GM11168 (cell line): Measurements from ENCODE around the gene JPH3.
"Not testable (repeated sequence)": the region's sequence is repeated elsewhere in the genome, so short reads cannot be mapped to it uniquely, and the experiment has no call there.

Source experiments
- in situ Hi-C: fragments of 300-500 bp; cut with MboI; formaldehyde crosslinking; loops from one replicate; pipeline ENCODE4 v1.12.0; 2022; ENCODE audit warnings: low sequenced_read_pairs; ENCODE audit not compliant: unreplicated experiment

JPH3 gene

DNA sequence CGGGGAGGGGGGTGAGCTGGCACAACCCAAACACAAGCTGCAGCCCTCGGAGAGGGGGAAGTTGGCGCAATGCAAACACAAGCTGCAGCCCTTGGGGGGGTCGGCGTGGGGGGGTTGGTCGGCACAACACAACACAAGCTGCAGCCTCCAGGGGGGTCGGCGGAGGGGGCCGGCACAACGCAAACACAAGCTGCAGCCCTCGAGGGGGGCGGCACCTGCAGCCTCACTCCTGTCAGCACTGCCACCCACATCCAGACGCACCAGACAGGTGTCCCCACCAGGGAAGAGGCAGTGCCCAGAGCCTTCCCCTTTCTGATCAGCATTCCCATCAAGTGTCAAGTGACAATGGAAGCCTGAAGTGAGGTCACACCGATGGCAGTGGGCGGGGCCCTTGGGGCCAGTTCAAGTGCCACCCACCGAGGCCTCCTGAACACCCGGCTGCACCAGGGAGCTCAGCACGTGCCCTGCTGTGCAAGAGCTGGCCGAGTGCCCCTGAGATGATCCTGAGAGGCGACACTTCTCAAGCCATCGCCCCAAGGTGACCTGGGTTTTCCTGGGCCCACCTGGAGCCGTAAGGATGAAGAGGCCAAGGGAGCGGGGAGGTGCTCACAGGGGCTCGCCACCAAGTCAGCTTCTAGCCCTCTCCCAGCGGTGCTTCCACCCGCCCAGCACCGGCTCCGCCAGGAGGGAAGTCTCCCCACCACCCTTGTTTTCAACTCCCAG is 104.1 kb downstream of the JPH3 start:
- in situ Hi-C loops = no loop called here

DNA sequence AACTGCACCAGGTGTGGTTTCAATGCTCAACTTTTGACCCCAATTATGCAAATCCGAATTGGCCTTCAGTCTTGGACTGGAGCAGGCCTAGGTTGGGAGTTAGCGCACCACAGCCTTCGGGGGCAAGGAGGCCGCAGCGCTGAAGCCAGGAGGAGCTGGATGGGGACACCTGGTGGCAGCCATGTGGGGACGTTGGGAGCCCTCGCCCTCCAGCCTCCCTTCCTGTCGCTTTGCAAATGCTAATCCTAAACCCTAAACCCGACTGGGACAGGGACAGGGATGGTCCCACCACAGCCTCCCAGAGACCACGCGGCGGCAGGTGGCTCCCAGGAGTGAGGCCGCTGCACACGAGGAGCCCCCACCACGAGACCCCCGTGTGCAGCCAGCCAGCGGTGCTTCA is 104.8 kb downstream of the JPH3 start:
- in situ Hi-C loops = no loop called here

DNA sequence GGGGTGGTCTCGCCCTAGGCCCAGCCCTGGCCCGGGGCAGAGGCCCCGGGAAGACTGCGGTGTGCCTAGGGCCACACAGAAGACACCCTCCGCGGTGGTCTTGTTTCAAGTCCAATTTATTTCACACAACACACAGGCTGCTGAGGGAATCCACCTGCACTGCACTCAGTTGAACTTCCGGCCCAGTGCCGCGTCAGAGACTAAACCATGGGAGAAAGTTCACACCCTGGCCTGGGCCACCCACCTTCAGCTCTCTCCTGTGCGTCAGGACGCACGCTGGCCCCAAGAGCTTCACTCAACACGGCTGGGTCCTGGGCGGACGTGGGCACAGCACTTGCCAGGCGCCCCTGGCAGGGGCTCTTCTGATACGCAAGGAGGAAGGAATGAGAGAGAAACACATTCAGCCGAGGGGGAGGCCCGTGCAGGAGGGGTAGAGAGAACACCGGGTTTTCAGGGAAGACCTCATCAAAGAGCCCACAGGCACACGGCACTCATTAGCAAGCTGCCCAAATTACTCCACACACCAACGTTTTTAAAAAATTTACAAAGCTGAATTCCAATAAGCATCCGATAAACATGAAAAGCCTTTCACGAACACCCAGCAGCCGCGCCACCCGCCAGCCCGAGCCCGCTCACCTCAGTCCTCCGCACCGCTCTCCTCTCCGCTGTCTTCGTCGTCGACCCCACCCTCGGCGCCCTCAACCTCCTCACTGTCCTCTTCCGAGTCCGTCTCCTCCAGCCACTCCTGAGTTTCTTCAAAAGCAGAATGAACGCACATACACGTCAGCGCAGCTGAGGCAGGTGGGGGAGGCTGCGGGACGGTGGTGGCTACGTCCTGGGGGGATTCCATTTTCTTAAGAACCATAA is 105.6 kb downstream of the JPH3 start:
- in situ Hi-C loops = no loop called here

DNA sequence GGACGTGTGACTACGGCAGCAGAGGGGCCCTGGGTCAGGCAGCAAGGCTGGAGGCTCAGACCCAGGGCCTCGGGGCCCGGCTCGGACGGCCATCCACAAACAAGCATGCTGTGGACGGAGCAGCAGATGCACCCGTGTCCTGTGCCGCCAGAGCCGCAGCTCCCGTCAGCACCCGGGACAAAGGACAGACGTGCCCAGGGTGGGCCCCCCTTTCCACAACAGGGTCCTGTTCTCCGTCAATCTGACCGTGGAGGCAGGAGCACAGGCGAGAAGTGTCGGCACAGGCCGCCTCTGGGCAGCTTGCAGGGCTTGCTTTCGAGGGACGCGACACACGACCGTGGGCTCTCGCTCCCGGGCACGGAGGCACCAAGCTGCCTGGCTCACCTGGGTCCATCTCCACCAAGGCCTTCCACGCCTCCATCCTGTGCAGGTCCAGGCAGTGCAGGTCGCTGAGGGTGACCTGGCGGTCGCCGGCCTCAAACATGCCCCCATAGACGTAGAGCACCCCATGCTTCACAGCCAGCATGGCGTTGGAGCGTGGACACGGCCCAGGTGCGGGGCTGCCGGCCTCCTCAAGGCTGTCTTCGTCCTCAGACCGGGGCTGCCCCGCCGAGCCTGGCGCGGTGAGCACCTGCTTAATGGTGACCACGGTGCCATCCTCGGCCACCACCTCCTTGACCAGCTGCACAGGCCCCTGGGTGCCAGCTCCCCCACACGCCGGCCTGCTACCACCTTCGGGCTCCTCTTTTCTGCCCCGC is 106.8 kb downstream of the JPH3 start:
- in situ Hi-C loops = no loop called here

DNA sequence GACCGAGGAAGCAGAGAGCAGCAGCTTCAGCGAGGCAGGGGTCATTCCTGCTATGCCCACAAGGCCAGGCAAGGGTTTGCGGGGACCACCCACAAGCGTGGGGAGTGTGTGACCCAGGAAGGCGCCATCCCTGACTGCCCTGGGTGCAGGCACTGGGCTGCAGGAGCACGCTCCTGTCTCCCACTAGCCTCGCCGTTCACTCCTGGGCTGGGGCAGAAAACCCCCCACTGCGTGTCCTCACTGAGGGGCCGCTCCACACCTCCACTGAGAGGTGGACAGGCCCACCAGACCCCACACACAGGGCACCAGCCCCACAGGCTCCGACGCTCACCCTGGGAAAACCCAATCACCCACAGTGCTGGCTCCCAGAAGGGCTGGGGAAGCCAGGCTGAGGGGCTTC is 107.4 kb downstream of the JPH3 start:
- in situ Hi-C loops = no loop called here

DNA sequence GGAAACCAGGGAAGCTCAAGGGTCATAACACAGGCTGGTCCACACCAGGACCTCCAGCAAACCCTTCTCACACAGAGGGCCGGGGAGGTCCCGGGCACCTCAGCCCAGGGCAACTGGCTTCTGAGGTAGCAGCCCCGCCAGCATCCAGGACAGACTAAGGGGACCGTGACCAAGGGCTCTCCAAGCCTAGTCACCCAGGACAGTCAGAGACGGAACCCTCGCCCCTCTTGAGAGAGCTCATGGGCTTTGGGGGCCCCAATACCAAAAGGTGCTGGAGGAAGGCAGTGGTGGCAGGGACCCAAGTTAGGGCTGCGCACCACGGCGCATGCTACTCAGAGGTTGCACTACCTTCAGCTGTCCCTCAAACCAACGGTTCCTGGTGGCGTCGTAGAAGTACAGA is 108.6 kb downstream of the JPH3 start:
- in situ Hi-C loops = no loop called here

DNA sequence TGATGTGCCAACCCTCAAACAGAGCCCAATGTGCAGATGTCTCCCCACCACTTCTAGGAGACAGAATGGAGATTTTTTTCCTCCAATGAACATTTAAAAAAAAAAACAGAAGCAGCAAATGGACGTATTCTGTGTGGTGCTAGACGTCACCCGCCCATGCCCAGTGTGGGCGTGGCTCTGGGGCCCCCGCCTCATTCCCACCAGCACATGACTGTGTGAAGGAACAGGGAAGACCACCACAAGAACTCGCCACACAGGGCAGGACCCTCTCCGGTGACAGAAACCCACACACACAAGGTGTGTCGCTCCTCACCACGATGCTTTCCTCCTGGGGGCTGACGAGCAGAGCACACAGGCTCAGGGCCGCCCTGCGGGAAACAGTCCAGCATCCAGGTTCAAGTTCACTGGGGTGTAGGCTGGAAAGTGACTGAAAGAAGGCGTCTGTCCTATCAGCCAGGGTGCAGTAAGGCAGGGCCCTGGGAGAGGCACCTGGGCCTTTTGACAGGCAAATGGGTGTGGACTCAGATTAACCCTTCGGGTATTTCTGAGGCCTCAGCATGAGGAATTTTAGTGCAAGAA is 110.0 kb downstream of the JPH3 start:
- in situ Hi-C loops = no loop called here

DNA sequence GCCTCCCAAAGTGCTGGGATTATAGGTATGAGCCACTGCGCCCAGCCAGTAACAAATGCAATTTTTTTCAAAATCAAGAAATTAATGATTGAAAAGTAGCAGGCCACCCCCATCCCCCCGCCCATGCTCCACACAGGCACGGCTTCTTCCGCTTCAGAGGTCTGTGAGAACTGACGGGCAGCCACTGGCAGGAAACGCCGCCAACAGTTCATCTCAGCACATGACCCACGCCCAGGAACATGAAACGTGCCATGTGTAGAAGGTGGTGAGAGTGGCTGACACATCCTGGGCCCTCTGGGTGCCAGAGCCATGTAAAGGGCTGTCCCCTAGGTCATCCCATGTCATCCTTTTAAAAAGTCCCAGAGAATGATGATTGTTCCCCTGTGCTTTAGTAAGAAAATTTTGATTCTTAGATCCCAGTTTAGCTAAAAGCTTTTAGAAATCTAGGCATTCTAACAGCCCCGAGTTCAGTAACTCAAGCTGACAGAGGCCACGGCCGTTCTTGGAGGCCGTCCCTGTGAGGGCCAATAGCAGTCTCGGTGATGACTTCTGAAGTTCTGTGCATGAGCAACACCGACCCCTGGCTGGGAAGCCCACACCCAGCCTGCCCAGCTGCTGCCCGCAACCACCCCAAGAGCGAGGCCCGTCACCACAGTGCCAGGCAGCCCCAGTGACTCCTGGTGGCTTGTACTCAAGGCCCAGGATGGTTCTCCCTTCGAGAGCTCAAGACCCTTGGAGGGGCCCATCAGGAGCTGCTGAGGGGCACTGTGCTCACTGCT is 111.3 kb downstream of the JPH3 start:
- in situ Hi-C loops = no loop called here

DNA sequence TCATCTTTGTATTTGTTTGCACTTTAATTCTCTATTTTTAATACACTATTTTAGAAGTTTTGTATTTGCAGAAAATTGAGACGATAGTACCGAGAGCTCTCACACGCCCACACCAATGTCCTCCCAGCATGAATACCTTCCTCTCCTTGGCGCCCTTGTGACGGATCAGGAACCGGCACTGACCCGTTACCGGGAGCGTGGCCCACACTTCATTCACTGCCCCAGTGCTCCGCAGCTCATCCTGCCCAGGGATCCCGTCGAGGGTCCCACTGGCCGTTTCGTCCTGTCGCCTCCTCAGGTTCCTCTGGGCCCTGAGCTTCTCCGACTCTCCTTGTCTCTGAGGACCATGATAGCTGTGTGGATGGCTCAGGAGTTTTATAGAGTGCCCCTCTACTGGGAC is 112.9 kb downstream of the JPH3 start:
- in situ Hi-C loops = no loop called here

DNA sequence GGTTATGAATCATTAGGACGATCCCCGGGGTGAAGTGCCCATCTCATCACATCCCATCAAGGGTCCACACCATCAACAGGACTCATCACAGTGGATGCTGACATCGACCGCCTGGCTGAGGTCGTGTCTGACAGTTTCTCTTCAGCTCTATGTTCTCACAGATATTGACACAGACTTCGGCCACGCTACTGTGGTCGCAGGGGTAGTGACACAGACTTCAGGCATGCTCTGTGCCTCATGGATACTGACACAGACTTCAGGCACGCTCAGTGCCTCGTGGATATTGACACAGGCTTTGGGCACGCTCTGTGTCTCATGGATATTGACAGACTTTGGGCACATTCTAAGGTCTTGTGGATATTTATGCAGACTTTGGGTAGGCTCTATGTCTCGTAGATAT is 113.3 kb downstream of the JPH3 start:
- in situ Hi-C loops = no loop called here

DNA sequence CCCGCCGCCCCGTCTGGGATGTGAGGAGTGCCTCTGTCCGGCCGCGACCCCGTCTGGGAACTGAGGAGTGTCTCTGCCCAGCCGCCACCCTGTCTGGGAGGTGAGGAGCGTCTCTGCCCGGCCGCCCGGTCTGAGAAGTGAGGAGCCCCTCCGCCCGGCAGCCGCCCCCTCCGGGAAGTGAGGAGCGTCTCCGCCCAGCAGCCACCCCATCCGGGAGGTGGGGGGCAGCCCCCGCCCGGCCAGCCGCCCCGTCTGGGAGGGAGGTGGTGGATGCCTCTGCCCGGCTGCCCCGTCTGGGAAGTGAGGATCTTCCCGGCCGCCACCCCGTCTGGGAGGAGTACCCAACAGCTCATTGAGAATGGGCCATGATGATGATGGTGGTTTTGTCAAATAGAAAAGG is 116.5 kb downstream of the JPH3 start:
- in situ Hi-C loops = not testable (repeated sequence)

DNA sequence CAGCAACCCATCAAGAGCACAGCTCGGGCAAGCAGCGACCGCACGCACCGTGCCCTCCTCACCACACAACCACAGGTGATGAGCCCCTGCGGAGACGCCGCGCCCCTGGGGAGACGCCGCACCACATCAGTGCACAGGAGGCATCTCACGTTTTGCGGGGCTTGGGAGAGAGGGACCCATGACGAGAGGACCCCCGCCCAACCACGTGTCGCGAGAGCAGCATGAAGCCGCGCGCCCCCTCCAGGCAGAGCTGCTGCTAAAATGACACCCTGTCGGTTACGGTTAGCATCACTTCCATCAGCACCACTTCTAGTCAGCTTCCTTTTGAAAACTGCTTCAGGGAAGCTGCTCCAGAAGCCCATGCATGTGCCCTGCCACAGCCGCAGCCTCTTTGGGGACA is 118.1 kb downstream of the JPH3 start:
- in situ Hi-C loops = no loop called here

DNA sequence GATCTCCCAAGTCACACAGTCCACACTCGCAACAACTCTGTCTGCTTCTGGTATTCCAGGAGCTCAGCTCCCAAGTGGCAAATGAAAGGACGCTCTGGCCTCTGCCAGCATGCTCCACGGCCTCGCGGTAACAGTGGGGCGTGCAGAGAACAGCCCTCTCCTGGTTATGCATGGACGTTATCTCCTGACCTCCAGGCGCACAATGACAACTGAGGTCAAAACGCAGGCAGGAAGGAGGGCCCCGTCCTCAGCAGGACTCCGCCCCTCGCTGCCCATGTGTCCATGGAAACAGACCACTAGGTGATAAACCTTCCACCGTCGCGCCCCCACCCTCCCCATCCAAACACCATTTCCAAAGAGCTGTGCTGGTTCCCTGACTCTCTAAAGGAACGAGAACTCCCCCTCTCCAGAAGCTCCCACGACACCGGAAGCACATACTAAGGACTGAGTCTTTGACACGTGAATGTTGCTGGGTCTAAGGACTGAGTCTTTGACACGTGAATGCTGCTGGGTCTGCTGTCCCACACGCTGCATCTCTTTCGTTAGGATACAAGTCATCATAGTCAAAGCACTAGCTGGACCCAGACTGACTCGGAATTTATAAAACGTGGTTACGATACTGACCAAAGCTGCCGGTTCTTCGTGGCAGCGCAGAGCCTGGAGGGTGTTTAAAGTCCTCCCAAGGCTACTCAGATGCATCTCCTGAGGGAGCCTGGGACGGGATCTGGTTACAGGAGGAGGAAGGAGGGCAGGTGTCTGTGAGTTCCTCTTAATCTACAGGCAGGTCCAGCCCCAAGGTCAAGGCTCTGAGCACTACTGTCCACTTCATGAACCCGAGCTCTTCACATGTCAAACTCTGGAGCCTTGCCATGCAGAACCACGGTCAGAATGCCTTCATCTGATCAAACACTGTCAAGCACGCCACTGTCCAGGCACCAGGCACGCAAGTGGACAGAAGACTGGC is 119.6 kb downstream of the JPH3 start:
- in situ Hi-C loops = no loop called here

DNA sequence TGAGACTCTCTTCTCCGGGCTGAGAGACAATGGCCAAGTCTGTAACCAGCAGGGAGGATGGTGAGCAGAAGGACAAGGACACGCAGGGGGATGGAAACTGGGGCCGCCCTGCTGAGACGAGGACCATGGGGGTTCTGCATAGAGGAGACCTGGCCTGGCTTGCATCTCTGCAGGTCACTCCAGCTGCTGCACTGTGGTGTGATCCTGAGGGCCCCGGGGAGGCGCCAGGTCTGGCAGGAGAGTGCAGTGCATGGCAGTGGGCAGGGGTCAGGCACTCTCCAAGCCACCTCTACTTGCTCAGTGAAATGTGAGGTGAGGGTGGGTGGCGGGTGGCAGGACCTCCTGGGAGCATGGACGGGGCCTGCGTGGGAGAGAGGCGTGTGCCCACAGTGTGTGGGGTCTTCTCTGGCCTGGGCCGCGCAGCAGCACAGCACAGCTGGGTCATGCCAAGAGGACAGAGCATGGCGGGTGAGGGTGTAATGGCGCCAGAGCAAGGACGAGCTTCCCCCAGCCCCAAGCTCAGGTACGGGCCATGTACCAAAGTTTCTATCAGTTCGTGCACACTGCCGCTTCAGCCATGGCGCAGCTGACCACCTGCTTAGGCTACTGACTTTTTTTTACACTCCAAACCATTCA is 120.4 kb downstream of the JPH3 start:
- in situ Hi-C loops = no loop called here

DNA sequence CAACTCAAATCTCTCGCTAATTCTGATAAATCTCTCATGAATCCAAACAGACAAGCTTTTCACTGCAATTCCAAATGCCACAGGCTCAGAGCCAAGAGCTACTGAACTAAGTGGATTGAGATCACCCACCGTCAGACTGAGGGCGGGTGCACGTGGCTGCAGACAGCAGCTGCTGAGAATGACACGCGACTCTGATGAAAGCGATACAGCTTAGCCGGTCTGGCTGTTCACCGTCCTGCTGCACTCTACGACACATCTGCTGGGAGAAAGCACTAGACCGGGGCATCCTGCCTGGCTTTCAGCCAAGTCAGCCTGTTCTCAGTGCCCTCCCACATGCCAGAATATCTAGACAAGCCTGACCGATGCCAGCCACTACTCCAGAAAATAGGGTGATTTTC is 120.9 kb downstream of the JPH3 start:
- in situ Hi-C loops = no loop called here

DNA sequence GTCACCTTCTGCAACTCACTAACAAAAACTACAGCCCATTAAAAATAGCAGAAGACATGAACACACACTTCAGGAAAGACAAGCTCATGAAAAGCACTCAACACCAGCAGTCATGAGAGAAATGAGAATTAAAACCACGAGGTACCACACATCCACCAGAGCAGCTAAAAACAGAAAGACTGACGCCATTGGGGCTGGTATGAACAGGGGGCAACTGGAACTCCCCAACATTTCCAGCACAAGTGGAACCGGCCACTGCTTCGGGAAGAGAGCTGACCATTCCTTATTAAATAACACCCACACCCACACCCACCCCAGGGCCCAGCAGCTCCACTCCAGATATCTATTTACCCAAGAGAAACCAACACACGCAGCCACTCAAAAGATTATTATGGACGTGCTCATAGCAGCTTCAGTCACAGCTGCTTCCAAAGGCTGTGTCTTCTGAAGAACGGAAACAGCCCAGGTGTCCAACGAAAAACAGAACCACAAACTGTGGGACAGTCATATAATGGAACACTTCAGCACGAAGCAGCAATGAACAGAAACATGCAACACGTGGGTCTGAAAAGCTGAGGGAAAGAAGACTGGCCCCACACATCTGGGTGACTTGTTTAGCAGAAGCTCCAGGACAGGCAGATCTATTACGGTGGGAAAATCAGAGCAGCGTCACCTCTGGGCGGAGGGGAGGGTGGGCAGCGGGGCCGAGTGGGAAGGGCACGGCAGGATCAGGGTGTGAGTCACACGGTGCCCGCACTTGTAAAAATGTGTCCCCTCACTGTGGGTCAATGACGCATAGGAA is 122.4 kb downstream of the JPH3 start:
- in situ Hi-C loops = no loop called here

DNA sequence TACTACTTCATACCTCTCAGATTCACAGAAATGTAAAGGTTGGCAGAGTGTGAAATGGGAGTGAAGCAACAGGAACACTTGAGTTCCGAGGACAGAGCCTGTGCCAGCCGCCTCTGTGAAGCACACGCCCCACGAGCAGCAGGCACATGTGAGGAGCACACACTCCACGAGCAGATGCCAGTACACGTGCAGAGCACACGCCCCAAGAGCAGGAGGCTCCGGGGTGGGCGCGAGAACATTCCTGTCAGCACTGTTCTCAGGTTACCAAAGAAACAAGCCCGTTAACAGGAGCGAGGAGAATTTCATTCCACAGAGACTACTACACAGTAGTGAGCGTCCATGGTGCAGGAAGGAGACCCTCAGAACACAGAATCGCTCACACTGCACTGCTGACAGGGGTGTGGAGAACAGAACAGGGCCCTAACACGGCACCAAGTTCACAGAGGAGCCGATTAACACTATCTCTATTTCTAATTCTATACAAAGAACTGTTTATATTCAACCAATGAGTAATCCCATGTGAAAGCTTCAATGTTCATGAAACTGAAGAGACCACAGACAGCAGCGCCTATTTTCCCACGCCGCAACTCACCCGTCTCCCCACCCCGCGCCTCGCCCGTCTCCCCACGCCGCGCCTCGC is 123.4 kb downstream of the JPH3 start:
- in situ Hi-C loops = no loop called here
